Fibroblast of skin of left quadriceps (primary cell): ENCODE data around the gene TMEM154.
A peak's percentile ranks its signal among the peaks of the same experiment; 100 is the strongest.

ENCODE experiments used
- DNase-seq, 2 experiments: peaks; one replicate each; pipeline ENCODE4 v3.0.0-alpha.2; 2013; ENCODE audit warnings: low read depth in 2 of 2

Gene TMEM154

DNA sequence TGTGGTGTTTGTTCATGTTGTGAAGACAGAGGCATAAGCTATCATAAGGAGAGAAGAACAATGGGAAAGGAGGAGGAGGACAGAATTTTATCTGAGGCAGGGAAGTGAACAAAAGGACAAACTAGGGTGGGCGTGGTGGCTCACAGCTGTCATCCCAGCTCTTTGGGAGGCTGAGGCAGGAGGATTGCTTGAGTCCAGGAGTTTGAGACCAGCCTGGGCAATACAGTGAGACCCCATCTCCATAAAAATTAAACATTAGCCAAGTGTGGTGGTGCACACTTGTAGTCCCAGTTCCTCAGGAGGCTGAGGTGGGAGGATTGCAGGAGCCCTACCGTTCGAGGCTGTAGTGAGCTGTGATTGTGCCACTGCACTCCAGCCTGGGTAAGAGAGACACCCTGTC lies 49.9 kb downstream of the TMEM154 start:
- DNase-seq = no peak

DNA sequence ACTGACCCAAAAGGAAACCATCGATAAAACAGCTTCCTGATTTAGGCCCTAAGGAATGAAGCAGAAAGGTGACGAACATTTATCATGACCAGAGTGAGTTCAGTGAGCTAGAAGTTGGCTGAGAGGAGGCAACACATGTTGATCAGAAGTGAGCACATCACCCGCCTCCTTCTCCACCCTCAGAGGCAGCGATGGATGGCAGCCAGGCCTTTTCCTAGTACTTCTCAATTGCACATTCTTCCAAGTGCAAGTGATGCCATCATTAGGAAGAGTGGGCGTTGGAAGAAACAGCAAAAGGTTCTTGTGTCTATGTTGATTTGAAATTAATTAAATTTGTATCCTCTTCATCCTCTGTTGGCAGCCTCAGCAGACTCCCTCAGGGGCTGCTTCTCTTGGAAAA lies 51.7 kb downstream of the TMEM154 start:
- DNase-seq = peak in 1 of 2 experiments; percentile 4

DNA sequence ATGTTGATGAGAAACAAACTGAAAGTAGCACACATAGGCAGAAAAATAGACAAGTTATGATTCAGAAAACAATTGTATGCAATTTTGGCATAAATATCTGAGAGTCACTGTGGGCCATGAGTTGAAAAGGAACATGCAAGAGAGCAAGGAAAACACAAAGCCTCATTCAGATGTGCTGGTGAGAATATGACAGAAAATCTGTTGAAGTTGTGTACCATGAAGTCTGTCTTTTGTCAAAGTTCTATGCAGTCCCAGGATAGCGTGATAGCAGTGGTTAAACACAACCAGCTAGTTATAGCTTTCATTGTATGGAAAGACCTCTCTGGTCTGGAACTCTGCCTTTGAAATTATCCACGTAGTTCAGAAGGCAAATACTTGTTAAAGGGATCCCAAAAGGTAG lies 53.0 kb downstream of the TMEM154 start:
- DNase-seq = no peak

DNA sequence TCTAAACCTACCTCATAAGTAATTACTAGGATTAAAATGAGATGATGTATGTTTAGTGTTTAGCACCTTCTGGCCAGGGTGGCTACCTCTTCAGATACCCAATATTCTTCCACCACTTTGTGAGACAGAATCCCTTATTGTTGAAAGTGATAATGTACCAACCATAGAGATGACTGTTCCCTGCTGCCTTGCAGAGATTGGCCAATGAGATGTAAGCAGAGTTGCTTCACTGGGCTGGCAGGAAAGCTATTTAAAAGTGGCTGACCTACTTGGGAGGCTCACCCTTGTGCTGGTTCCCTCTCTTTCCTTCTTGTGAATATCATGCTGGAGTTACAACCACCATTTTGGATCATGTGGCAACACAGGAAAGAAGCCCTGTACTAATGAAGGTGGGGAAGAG lies 58.9 kb downstream of the TMEM154 start:
- DNase-seq = no peak

DNA sequence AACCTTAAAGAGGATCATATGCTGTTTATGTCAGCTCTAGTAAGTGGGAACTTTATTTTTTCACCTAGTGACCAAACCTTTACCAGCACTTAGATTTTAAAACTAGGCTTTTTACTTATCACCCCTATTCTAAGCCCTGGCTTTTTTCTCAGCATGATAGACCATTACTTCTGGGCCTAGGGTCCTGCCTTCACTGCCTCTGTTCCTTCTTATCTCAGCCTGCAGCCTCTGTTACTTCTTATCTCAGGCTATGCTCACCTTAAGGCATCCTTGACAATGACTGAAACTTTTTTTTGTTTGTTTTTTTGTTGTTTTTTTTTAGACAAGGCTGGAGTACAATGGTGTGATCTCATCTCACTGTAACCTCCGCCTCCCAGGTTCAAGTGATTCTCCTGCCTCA lies 59.6 kb downstream of the TMEM154 start:
- no peak for DNase-seq

DNA sequence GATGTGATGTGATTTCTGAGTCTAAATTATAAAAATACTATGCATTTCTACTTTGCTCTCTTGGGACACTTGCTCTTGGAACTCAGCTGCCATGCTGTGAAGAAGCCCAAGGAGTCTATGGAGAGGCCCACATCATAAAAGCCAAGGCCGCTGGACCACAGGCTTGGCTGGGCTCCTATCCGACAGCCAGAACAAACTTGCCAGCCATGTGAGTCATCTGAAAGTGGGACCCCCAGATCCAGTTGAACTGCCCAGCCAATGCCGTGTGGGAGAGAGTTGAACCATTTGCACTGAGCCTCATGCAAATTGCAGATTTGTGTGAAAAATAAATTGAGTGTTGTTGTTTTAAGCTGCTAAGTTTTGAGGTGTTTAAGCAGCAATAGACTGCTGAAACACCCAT lies 60.2 kb downstream of the TMEM154 start:
- no peak for DNase-seq

DNA sequence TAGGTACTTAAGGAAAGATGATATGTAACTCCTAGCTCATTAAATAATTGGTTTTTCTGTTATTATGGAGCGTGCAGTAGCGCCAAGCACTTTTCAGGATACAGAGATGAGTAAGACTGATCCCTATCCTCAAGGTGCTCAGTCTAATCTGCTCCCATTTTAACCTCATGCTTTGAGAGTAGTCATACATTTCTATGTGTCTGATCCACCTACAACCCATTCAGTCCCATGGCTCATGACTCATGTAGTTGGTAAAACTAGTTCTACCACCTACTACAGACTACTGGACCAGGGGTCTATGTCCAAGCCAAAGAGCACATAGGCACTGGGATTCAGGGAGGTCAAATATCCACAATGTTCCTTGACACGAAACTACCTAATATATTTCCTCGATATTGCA lies 60.8 kb downstream of the TMEM154 start:
- no peak for DNase-seq

DNA sequence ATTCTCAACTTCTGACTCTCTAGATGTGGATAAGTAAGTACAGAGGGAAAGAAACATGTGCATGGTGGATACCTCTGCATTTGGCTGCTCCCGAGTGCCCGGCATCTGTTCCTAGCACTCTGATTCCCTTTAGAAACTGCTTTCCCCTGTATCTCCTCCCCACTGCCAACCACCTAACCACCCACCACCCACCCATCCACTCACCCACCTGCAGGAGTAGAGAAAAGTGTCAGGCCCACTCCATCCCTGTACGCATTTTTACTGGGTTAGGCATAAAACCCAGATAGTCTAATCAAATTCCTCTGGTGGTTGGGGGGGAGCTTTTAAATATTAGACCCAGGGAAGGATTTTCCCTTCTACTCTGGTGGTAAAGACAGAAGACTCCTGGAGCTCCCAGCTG lies 63.0 kb downstream of the TMEM154 start:
- no peak for DNase-seq

DNA sequence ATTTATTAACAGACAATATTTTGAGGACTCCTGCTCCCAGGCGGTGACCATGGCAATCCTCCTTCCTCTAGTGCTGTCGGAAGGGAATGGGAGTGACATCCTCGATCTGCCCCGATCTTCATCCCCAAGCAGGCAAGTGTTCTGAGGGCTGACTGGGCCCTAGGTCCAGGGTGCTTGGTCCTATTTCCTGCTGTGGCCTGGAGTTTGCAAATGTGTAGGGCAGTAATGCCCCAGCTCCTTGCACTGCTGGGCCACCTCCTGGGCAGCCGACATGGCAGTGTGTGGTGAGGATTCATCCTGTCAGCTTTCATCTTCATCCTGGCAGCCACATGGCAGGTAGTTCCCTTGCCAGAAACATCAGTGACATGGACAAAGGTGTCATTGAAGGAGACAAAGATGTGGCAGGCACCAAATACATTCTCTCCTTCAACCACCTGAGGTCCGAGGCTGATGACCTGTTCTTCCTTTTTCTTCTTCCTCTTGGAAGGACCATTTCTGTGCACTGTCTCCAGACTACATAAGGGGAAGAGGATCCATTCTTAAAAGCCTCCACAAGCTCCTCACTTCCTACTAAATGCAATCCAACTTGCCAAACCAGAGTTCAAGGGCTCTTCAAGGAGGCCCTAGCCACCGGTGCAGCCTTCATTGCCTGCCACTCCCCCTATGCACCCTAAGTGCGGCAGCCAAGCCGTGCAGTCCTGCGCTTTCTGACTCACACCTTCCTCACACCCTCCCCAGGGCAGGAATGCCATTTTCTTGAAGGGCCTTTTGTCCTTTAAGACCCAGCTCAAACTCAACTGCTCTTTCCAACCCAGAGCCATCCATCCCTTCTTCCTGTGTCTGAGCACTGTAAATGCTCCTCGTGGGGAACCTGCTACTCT lies 65.7 kb downstream of the TMEM154 start:
- no peak for DNase-seq

DNA sequence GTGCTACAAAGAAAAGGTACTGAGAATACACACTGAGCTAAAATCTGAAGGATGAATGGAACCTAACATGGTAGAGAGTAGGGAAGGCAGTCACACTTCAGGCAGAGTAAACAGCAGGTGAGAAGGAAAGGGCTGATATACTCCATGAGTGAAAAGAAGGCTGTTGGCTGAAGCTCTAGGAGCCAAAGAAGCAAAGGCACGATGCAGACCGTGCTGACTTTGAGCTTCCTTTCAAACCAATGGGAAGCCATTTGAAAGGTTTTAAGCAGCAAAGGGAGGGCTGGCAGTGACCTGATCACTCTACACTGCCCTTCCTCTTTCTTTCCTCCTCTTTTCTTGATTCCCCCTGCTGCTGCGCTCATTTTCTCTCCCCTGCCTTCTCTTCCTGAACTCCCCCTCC lies 66.4 kb downstream of the TMEM154 start:
- DNase-seq = no peak

DNA sequence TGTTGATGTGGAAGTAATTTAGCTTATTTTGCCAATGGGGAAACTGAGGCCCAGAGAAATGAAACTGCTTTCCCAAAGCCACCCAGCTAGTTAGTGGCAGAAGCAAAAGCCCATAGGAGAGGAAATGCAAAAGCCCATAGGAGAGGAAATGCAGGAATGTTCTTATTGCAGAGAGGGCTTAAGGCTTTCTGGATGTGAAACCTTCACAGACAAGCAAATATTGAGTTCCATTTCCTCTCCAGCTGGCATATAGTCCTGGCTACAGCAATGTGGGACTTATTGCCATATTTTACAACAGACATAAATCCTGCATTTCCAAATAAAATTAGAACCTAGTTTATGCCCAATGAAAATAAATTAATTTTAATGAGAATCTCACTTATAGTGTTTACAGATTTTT lies 69.7 kb downstream of the TMEM154 start:
- no peak for DNase-seq

DNA sequence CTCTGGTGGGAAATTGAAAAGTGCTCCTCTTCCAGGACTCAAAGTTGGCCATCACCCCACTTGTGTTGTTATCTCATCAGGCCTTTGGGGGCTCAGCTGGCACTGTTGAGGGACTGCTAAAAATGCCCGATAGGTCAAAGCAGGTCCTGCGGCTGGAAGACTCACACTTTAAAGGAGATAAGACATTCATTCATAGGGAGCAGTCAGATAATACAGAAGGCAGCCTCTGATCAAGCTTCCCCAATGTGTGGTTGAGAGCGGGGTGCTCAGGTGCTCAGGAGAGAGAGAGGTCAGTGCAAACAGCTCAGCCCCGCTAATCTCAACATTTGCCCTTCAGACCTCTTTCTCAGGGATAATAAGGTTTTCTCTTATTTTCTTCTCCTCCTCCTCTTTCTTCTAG lies 70.3 kb downstream of the TMEM154 start:
- DNase-seq = no peak

DNA sequence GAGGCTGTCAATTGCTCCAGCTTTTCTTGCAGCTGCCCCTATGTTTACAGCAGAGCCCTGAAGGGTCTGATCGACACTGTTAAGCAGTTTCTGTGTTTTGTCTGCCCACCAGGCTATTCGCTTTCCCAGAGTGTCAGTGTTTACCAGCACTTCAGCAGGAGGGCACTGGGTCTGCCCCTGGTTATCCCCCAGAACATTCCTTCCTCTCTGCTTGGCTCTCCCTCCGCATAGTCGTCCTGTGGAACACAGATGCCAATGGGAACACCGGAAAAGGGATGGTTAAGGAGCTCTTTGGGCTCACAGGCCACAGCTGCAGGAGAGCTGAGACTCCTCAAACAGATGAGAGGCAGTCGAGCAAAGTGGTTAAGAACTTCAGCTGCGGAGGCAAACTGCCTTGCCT lies 72.6 kb downstream of the TMEM154 start:
- DNase-seq = no peak

DNA sequence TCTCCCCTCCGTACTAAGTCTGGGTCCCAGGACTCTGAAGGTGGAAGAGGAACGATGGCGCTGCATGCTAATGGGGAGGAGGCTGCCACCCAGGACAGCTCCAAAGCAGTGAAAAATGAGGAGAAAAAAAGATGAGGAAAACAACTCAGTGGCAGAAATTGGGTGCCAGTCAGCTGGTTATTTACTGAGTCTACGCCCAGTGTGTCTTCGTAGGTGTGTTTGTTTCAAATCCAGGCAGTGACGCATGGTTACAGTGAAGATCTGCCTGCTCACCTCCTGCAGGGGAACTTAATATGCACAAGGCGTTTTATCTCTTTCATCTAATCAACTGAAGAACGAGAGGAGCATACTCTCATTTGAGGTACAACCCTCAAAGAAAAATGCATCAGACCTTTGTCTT lies 73.0 kb downstream of the TMEM154 start:
- DNase-seq = no peak

DNA sequence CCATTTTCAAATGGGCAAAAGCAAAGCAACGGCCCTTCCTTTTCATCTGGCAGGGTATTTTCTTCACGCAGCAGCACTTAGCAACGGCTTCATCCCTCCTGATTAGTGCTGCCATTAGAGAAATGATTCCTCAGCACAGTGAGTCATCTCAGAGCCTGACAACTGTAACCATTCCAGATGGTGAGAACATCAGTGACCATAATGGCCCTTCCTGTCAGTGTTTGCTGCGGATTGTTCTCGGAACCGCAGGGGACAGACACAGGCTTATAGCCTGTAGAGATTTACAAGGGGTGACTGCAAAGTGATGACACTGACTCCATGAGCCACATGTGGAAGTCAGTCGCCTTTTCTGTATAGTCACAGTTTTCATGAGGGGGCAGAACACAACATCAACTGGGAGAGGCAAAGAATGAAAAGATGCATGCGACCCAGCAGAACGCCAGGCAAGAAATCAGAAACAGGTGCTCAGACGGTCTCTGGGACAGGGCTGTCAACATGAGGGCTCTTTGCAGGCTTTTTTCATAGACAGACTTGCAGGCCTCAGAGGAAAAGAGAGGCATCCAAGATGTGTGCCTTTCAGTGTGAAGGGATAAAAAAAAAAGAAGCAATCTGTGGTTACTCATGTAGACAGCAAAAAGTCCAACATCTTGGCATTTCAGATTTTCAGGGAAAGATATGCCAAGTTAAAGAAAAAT lies 74.0 kb downstream of the TMEM154 start:
- DNase-seq = peak; percentile 44 to 52

DNA sequence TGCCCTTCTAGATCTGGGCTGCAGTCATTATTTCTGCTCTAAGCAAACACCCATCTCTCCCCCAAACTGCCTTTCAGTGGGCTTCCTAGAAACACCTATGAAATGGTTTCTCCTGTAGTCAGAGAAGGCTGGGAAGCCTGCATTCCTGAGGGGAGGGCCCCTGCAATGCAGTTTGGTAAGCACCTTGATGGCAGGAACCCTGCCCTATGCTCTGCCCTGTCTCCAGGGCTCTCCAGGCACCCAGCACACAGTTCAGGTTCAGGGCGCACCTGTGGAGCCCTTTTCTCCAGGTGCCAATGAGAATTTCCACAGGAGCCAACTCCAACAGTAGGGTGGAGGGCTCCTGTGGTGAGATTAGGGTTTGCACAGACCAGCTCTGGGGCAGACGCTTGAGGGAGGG lies 74.8 kb downstream of the TMEM154 start:
- no peak for DNase-seq

DNA sequence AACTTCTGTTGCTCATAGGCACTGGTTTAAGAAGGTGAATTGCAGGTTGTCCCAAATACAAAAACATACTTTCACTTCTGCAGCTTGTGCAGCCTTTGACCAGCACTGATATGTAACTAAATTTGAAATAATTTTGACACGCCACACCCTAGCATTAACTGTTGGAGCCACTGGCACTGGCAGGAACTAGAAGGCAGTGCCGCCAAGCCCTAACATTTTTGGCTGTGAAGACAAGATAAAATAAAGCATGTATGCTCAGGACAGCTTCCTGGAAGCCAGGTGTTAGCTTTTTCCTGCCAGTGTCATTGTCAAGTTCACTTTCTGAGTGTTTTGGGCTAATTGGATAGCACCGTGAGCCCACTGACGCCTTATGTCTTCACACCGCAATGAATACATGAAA lies 78.6 kb downstream of the TMEM154 start:
- DNase-seq = no peak

DNA sequence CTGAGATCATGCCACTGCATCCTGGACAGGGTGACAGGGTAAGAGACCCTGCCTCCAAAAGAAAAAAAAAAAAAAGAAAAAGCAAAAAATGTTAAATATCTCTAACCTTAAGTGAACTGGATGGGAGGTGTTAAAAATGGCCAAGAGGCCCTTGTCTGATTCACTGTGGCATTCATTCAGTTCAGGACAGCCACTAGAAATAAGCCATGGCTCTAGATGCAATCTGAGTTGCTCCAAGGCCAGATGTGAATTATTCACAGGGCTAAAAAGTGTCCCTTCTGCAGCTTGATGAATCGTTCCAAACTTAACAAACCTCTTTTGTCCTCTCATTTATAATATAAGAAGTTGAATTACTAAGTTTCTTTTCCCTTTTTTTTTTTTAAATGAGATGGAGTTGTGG lies 80.2 kb downstream of the TMEM154 start:
- DNase-seq = no peak

DNA sequence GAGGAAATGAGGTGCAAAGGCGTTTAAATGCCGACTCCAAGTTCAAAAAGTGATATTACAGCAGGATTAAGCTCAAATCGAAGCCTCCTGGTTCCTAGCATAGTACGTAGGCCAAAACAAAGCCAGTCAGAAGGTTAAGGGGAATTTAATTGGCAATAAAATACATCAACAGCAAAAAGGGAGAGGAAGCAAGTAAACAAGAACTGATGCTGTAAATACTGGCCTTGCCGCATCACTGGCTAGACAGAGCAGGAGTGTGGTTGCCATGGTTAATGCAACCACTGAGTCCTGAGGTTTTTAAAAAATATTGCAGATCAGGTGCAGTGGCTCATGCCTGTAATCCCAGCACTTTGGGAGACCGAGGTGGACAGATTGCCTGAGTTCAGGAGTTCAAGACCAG lies 80.7 kb downstream of the TMEM154 start:
- DNase-seq = no peak

DNA sequence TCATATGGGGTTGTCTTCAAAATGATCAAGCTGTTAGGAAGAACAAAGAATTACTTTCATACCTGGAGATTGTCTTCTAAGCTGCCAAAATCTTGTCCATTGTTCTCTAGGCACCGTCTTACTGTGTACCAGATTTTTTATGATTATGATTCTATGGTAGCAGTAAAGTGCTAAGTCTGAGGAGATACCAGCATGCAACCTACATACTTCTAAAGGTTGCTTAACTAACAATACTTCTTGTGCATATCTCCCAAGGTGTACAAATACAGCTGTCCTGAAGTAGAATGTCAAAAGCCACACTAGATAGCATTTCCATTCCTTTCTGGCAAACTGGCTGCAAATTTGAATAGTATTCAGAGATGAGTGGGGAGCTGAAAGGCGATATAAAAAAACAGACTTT lies 81.3 kb downstream of the TMEM154 start:
- no peak for DNase-seq

DNA sequence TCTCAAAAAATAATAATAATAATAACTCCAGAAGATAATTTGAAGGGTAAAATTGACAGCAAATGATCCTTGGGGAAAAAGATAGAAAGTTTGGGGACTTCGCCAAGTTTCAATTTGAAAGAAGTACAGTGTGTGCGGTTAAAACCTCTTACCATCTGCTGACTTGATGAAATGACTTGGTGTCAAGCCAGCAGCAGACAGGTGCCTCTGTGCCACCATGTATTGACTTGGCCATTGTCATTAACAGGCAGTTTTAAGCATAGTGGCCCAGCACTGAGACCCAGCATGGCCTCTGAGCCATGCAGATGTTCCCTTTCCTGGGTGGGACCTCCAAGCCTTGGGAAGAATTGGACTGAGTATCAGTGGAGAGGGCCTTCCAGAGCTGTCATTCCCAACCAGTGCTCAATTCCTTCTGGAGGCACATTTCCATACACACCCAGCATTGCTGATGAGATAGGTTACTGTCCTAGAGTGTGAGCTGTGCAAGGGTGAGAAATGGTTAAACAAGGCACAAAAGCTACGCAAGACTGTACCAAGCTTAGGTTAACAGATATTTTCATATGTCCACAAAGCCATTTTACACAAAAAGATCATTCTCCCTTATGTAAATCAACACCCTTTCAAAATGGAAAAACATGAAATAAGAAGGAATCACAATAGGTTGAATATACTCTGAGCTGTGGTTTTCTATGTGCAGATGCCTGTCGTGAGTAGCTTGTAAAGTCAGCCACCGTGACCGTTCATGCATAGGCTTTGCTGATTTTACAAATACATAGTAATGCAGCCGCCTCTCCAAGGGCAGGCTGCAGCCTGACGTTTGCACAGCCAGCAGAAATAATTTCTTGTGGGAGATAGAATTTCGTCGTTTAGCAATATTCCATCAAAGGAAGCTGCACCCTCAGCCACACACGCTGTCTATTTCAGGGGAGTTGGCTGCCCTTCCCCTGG lies 84.5 kb downstream of the TMEM154 start:
- DNase-seq = no peak

DNA sequence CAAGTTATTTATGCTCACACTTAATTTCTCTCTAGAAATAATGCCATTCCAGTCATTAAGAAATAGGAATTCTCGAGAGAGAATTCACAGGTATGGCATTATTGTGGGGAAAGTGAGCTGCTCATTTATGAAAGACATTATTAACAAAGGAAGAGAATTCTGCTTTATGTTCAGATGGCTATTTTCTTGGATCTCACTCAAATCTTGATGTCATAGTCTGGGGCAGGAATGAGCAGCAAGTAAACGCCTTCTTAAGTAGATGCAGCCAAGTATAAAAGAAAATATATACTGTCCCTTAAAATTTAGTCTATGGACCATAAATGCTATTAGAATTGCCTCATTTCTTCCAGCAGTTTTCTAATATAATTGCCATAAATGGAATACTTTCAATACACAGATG lies 85.7 kb downstream of the TMEM154 start:
- DNase-seq = no peak
